ENCODE data around the gene MYMX.

Gene MYMX

DNA sequence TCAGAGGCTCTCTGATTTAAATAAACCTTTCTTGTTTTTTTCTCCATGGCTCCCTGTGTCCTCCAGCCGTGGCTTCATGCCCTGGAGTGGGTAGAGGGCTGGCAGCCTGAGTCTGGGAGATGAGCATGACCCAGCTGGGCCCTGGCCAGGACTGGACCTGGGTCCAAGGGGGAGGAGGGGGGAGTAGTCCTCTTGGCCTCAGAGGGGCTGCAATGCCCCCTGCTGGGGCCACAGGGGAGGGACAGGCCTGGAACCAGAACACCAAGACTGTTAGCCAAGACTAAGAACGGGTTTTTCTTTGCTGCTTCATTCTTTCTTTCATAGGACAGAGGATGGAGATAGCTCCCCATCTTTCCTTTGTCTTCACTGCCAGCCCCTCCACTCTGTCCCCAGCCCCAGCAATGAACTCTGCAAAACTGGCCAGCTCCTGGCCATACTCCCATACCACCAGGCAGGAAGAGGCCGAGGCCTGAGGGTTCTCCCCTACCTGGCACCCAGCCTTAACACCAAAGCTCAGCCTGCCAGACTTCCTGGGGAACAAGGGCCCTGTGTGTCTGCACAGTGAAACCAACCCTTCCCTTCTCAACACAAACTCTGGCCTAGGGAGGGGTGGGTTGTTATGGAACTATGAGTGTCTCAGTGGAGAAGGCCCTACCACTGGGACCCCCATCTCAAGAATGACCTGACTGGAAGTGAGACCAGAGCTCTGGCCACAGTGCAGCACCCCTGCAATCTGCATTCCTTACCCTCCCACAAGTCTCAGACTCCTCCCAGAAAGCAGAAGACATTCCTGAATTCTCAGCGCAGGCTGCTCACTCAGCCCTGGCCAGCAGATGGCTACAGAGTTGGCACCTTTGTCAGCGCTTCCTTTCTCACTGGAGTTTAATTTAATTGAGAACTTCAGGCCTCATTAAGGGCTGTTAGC, 17.6 kb downstream of the MYMX start:
- DNase-seq, result peak in 1 of 2 experiments; percentile 48

DNA sequence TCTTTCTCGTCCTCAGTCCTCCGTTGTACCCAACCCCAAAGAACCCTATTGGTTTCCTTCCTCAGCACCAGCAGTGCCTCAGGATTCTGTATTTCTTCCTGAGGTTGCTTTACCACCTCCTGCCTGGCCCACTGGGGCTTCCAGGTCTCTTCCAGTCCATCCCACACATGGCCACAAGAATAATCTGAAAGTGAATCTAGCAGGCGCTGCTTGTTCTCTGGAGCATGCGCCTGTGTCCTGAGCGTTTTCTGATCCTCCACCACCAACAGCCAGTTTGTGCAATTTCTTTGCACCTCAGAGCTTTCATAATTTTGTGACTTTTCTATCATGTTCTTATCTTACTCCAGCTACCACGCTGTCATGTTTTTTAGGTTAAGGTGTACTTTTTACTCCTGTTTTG, 18.5 kb downstream of the MYMX start:
- no peak for DNase-seq

DNA sequence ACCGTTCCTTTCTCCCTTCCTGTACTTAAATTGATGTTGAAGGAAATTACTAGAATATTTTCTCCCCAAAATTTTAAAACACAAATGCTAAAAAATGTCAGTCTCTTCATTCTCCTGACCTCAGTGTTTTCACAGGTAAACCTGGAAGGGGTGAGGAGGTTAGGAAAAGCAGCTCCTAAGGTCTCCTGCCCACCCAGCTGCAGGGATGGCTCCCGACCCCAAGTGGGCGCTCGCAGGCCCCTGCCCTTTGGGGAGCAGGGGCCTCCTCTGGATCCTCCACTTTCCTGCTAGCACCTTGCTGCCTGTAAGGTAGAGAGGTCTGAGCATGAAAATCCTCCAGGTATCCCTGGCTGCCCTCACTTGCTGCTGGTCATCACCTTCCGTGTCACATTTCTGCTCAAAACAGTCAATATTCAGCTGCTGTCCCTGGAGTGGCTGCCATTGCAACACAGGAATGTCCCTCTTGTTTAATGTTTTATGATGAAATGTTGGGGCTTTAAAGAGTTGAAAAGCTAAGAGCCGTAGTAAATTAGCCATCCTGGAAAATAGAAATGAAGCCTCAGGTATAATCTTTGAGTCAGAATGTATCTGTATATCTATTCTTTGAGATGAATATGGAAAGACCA, 19.3 kb downstream of the MYMX start:
- no peak for DNase-seq

DNA sequence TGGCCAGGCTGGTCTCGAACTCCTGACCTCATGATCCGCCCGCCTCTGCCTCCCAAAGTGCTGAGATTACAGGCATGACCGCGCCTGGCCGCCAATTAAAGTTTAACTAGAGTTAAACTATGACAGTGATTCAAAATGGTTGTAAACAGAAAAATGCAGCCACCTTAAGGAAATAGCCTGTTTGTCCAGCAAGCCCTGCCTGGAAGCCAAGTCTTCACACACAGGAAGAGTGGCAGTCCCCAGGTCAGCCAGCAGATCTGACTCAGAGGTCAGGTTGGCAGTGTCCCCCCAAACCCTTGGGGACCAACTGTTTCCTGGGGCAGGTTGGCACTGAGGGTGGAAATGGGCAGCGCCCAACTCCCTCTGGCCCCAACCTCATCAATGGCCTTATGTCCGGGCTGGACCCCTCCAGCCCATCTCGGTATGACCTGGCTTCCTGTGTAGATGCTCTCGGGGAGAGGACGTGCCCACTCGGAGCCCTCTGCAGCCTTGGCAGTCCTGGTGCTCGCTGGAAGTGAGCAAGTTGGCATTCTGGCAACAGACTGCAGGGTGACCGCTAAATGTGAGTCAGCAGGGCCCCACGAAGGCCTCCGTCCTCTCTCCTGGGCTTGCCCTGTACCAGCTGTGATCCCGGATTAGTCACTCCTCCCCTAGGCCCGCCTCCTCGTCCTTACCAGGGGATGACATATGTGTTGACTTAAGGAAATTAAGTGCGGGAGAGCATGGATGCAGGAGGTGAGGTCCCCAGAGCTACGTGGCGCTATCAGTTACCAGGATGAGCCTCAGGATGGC, 20.5 kb downstream of the MYMX start:
- DNase-seq, result peak; percentile 94 to 96

DNA sequence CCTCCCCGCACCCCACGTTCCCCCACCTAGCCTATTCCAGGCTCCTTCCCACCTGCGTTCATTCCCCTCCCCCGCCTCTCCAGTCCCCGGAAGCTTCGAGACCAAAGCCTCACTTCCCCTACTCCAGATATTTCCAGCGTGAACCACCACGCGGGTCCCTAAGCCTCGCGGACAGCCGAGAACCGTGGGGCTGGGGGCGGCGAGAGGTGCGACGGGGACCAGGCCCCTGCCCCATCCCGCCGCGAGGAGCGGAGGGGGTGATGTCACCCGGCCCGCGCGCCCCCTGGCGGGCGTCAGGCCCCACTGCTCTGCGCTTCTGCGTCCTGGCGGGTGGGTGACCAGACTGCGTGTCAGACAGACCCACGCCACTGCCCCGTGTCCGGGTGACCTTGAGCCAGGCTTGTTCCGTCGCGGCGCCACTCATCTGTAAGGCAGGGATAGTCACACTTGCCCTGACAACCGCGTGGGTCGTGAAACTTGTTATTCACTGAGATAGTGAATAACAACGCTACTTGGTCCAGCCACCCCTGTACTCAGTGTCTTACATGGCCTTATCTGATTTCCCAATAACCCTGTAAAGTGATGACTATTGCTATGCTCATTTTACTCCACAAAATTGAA, 21.2 kb downstream of the MYMX start:
- peak; percentile 60 to 79 for DNase-seq

DNA sequence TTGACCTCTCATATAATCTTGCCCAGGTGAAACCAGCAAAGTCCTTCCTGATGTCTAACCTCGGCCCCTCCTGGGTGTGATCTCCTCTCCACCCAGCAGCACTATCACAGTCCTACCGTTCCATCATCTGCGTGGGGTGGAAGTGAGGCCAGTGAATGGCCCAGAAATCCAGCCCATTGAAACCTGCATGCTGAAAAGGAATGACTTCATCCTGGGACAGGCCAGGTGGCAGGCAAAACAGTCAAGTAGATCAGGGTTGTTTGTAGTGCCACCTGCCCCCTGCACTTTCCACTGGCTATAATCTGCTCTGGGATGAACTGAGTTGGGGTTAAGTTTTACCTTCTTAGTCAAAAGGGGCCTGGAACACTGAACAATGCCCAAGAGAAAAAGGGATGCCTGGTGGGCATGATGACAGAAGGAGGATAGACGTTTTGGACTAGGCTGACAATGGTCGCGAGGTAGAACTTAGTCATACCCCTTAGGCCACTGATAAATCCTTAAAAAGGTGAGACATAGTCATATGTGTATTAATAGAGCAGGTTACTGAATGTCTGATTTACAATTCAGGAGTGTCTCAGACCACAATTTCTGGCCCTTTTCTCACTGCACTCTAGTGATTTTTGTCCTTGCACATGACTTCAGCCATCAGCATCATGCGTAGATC, 22.1 kb downstream of the MYMX start:
- DNase-seq, result peak in 1 of 2 experiments; percentile 51

DNA sequence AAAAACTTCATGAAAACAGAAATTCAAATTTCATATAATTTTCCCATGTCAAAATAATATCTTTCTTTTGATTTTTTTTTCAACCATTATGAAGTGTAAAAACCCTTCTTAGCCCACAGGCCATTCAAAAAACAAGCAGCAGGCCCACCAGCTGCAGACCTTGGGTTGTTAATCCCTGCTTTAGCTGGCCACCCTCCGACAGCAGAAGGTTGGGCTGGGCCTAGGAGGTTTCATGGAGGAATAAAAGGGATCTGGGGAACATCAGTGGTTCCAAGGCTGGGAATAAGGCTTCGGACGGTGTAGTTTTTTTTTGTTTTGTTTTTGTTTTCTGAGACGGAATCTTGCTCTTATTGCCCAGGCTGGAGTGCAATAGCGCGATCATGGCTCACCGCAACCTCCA, 26.6 kb downstream of the MYMX start:
- DNase-seq, result peak; percentile 51 to 78

DNA sequence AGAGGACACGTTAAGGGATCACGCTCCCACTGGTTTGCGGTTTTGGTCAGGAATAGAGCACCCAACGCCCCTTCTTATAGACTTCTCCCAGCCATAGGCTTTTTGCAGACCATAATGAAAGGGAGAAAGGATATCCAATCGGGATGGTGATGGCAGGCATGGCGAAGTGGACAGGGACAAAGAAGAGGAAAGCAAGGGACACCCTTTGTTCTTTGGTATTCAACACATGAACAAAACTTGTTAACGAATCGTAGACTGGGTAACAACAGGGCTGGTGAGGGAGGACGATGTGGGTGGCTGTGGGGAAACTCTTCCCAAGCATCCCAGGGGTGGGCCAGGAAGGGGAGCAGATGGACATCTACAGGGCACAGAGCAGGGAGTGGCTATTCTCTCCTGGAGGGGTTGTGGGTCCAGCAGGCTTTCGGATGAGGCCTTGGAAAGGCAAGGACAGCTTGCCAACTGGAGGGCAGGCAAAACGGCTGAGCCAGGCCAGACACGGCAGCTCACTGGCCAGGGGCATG, 28.7 kb downstream of the MYMX start:
- no peak for DNase-seq

DNA sequence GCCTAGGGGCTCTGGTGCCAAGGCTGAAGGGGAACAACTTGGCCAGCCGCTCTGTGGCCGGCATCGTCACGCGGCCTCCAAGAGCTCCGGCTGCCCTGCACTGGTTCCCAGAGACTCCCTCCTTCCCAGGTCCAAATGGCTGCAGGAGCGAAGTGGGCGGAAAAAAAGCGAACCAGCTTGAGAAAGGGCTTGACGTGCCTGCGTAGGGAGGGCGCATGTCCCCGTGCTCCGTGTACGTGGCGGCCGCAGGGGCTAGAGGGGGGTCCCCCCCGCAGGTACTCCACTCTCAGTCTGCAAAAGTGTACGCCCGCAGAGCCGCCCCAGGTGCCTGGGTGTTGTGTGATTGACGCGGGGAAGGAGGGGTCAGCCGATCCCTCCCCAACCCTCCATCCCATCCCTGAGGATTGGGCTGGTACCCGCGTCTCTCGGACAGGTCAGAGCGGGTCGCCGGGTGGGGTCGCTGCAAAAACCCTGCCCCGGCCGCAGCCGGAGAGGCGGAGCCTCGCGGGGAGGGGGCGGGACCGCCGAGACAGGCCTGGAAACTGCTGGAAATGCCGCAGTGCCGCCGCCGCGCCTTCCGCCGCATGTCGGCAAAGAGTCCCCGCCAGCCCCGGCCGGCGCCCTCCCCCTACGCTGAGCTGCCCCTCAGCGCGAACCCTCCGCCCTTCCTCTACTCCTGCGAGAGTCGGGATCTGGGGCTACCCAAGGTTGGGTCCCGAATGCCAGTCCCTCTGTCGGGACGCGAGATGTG, 29.4 kb downstream of the MYMX start:
- peak; percentile 70 to 85 for DNase-seq

DNA sequence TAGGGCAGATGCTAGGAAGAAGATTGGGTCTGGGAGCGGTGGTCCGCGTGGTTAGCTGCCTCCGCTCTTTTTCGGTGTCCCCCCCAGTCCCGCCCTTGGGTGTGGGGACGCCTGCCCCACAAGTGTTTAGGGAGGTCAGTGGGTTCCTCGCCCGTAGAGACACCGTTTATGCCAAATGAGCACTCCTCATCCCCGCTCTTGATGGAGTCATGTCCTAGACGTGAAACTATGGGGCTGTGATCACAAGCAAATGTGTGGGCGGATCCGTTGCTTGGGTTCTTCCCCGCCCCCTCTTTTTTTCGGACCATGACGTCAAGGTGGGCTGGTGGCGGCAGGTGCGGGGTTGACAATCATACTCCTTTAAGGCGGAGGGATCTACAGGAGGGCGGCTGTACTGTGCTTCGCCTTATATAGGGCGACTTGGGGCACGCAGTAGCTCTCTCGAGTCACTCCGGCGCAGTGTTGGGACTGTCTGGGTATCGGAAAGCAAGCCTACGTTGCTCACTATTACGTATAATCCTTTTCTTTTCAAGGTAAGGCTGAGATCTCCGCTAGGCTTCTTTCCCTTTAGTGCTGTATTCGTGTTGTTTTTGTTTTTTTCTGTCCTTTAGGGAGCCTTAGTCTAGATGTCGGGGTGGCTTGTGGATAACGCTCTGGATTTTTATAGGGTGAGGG, 30.1 kb downstream of the MYMX start, which contains the start of gene HSP90AB1:
HSP90AB1 (plus strand) TSS at position 439 of the 675 bp plus-strand sequence. CDS start 1,529 bp downstream, outside the sequence.
- peak; percentile 92 to 98 for DNase-seq

DNA sequence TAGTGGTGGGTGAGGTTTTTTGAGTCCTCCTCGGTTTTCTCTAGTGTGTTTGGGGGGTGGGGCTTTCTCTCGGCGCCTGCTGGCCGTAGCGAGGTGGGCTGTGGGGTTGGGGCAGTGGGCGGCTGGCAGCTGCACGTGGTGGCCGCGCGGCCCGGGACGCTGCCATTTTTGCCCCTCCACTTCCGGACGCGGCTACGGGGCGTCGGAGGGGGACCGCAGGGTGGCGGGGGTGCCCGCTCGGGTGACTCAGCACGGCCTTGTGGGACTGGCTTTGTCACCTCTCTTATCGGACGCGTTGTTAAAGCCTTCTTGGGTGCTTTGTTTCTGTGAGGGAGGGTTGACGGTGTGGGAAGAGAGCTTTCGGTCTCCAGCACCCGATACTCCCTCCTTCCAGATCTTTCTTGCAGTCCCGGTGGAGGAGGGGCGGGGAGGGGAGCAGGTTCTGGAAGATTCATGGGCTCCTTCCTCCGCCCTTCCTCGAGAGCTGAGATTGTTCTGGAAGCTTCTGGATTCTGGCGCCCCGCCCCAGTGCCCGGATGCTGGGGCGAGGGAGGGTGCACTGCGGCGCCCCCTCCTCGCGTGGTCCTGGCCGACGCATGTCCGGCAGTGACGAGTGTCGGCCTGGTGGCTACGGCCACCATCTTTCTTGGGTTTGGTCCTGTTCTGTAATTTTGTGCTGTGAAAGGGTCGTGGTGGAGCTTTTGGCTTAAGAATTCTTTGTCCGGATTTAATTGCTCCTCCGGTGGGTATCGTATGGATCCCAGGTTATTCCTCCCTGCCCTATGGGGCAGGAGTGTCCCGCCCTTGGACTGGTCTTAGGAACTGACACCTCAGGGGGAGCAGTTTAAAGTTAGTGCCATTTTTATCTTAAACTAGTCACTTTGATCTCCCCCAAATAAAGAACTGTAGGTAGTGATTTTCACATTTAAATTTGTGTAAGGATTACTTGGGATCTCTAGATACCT, 30.9 kb downstream of the MYMX start:
- peak in 1 of 2 experiments; percentile 33 for DNase-seq

DNA sequence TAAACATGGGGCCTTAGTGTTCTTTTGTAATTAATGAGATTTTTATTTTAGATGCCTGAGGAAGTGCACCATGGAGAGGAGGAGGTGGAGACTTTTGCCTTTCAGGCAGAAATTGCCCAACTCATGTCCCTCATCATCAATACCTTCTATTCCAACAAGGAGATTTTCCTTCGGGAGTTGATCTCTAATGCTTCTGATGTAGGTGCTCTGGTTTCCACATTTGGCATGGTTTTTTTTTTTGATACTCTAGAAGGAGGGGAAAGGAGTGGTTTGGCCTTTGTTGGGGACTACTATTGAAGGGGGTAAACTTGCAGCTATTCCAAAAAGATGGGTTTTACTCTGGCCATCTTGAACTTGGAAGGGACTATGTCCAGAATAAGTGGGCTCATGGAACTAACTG, 31.9 kb downstream of the MYMX start:
- no peak for DNase-seq

DNA sequence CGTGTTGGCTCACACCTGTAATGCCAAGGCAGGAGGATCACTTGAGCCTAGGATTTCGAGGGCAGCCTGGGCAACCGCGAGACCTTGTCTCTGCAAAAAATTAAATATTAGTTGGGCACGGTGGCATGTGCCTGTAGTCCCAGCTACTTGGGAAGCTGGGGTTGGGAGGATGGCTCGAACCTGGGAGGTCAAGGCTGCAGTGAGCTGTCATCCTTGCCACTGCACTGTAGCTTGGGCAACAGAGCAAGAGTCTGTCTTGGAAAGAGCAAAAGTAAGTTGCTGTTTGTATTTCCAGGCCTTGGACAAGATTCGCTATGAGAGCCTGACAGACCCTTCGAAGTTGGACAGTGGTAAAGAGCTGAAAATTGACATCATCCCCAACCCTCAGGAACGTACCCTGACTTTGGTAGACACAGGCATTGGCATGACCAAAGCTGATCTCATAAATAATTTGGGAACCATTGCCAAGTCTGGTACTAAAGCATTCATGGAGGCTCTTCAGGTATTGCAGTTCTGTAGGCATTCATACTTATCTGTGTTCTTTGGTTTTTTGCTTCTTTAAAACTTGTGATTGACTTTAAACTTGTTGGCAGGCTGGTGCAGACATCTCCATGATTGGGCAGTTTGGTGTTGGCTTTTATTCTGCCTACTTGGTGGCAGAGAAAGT, 32.5 kb downstream of the MYMX start:
- DNase-seq, result no peak

DNA sequence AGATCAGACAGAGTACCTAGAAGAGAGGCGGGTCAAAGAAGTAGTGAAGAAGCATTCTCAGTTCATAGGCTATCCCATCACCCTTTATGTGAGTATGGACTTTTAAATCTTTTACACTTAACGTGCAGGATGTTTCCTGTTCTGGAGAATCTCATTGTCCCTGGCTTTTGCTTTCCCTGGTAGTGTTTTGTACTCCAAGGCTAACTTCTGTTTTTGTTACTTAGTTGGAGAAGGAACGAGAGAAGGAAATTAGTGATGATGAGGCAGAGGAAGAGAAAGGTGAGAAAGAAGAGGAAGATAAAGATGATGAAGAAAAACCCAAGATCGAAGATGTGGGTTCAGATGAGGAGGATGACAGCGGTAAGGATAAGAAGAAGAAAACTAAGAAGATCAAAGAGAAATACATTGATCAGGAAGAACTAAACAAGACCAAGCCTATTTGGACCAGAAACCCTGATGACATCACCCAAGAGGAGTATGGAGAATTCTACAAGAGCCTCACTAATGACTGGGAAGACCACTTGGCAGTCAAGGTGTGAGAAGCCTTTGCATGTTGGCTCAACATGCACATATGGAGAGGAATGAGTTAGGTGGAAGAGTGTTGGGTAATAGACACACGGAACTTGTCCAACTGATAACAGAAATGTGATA, 33.5 kb downstream of the MYMX start:
- no peak for DNase-seq

DNA sequence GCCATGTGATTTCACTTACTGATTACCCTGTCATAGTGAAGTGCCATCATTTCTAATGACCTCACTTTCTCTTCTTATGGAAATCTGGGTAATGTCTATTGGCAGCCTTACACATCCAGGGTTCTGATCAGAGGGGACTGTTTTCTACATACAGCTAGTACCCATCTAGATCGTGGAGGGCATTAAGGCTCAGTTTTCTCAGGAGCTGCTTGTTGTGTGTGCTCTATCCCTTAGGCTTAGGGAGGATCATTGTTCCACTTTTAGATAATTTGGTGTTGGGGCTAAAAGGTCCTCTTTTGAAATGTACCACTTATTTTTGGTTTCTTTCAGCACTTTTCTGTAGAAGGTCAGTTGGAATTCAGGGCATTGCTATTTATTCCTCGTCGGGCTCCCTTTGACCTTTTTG, 34.0 kb downstream of the MYMX start:
- DNase-seq, result no peak

DNA sequence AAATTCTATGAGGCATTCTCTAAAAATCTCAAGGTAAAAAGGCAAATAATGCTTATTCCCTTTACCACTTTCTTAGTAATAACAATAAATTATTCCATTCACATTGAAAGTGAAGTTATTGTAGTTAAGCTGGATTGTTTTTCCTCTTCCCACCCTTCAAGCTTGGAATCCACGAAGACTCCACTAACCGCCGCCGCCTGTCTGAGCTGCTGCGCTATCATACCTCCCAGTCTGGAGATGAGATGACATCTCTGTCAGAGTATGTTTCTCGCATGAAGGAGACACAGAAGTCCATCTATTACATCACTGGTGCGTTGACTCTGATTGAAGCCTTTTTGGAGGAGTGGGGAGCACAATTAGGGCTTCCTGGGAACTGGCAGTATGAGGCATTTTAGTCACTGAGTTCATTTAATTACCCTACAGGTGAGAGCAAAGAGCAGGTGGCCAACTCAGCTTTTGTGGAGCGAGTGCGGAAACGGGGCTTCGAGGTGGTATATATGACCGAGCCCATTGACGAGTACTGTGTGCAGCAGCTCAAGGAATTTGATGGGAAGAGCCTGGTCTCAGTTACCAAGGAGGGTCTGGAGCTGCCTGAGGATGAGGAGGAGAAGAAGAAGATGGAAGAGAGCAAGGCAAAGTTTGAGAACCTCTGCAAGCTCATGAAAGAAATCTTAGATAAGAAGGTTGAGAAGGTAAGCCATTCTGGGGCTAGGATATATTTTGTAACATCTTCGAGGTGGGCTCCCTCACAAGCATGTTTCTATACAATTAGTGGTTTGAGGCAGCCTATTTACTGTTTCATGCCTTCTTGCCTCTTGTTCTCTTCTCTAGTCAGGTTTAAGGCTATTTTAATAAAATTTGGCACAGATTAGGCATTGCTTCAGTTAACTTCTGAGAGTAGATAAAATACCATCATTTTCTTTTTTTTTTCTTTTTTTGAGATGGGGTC, 35.1 kb downstream of the MYMX start:
- DNase-seq, result no peak
